Smooth muscle cell (in vitro differentiated cells): ENCODE results near the gene ATXN1. TPM values are rescaled to one million over a fixed set of nuclear protein-coding genes. Genes with fewer than 3 reads are reported as not detected.

ENCODE experiments used
- DNase-seq: peaks from one replicate; lab custom pipeline; 2025; ENCODE audit not compliant: unreplicated experiment; lab: John Stamatoyannopoulos, UW
- H2AFZ ChIP-seq: fragments of 200-600 bp; sonication (generic); 2 replicates; pipeline ENCODE4 v1.6.0; 2016; ENCODE audit warnings: antibody characterized with exemption, low read depth, mild to moderate bottlenecking
- H3F3A ChIP-seq: fragments of 200-600 bp; sonication (generic); 2 replicates; pipeline ENCODE4 v1.6.0; 2017; ENCODE audit warnings: antibody characterized with exemption, low read depth
- H3K27ac ChIP-seq: fragments of 200-600 bp; sonication (generic); 2 replicates; pipeline ENCODE4 v1.5.1; 2016; ENCODE audit warnings: low read depth, mild to moderate bottlenecking
- H3K27me3 ChIP-seq: fragments of 200-600 bp; sonication (generic); 2 replicates; pipeline ENCODE4 v1.6.1; 2016; ENCODE audit warnings: low read depth, mild to moderate bottlenecking
- H3K36me3 ChIP-seq: fragments of 200-600 bp; sonication (generic); 2 replicates; pipeline ENCODE4 v1.5.1; 2016; ENCODE audit warnings: low read depth
- H3K4me1 ChIP-seq: fragments of 200-600 bp; sonication (generic); 2 replicates; pipeline ENCODE4 v1.5.1; 2016; ENCODE audit warnings: low read depth
- H3K4me2 ChIP-seq: fragments of 200-600 bp; sonication (generic); 2 replicates; pipeline ENCODE4 v1.6.0; 2016; ENCODE audit warnings: mild to moderate bottlenecking
- H3K4me3 ChIP-seq: fragments of 200-600 bp; sonication (generic); 2 replicates; pipeline ENCODE4 v1.5.1; 2016; ENCODE audit warnings: mild to moderate bottlenecking
- H3K79me2 ChIP-seq: fragments of 200-600 bp; sonication (generic); 2 replicates; pipeline ENCODE4 v1.6.0; 2016; ENCODE audit warnings: low read depth, mild to moderate bottlenecking
- H3K9ac ChIP-seq: fragments of 200-600 bp; sonication (generic); 2 replicates; pipeline ENCODE4 v1.6.0; 2016; ENCODE audit warnings: low read depth
- H3K9me3 ChIP-seq: fragments of 200-600 bp; sonication (generic); replicated peaks from 2 replicates; pipeline ENCODE4 v1.5.1; 2016; ENCODE audit warnings: low read depth
- H4K20me1 ChIP-seq: fragments of 200-600 bp; sonication (generic); 2 replicates; pipeline ENCODE4 v1.6.0; 2016; ENCODE audit warnings: low read depth
- WGBS: methylation state at CpG from one replicate; pipeline ENCODE4 v1.1.7; 2016; ENCODE audit warnings: low lambda C conversion rate; 5-methylcytosine and 5-hydroxymethylcytosine counted together
- polyA plus RNA-seq: library from polyadenylated mRNA; unstranded; fragments of >200 nt; fragmentation: Nextera tagmentation; extraction: Ambion mirVana; gene quantifications from 2 replicates; pipeline ENCODE4 v1.2.1, GENCODE V29; 2016
- total RNA-seq: library from RNA; depleted of rRNA; stranded (reverse); fragments of >200 nt; gene quantifications from 2 replicates; pipeline ENCODE4 v1.2.3, GENCODE V29; 2014
- TF ChIP-seq, protein P1 (sequence below): fragments of 200-600 bp; sonication (generic); IDR thresholded peaks from 2 replicates; pipeline ENCODE4 v1.5.1; 2017; ENCODE audit warnings: borderline replicate concordance, mild to moderate bottlenecking, antibody characterized with exemption; ENCODE audit not compliant: insufficient read depth, poor library complexity, severe bottlenecking

ATXN1 gene
- total and polyA plus RNA-seq, 2 experiments from 2014 or later = 17.9 to 40.6 TPM

DNA sequence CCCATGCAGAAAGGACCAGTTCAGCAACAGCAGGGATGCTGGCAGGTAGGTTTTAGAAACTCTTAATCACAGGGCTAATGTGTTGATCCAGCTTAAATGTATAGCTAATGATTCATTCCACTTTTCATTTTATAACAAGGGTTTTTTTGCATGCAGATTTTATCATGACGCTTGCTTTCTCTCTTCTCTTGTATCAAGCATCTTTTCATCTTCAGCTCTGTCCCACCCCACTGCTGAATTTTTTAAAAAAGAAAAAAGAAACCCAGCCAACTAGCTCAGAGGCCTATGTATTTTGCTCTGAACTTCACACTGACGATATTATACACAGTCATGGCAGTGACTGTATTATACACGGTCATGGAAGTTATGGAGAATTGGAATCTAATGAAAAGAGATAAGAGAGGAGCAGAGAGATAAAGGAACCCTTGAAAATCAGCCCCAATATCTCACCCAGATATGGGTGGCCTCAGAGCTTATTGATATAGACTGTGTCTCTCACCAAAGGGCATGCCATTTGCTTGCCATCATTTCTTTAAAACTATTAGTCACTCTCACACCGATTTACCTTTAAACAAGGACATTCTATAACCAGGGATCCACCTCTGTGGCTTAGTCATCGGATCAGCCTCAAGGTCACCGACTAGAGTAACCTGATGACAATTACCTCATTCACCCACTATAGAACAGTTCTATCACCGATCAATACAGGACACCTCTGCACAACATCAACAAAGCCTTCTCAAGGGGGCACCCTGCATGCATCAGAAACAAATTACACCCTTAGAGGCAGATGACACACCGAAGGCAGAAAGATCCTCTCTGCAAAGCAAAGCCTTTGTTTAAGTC is 222.0 kb downstream of the ATXN1 start:
- no peak overlapping the region for H3K4me2 ChIP-seq
- no peak for DNase-seq
- peaks cover 4% of the 10 kb centered on the region for H3K79me2 ChIP-seq
- no peaks in the 10 kb centered on the region for H3F3A ChIP-seq
- no peaks in the 10 kb centered on the region for H3K9me3 ChIP-seq
- no peaks in the 10 kb centered on the region for H3K36me3 ChIP-seq
- H3K27me3 ChIP-seq = no peaks in the 10 kb centered on the region
- no peak overlapping the region for H2AFZ ChIP-seq
- H3K4me3 ChIP-seq = no peak overlapping the region
- no peak overlapping the region for H3K9ac ChIP-seq
- H3K4me1 ChIP-seq = no peaks in the 10 kb centered on the region
- 85% methylated on average over 8 of the region's 8 CpGs for WGBS
- H4K20me1 ChIP-seq = peaks cover 80% of the 10 kb centered on the region
- TF ChIP-seq, protein P1, sequence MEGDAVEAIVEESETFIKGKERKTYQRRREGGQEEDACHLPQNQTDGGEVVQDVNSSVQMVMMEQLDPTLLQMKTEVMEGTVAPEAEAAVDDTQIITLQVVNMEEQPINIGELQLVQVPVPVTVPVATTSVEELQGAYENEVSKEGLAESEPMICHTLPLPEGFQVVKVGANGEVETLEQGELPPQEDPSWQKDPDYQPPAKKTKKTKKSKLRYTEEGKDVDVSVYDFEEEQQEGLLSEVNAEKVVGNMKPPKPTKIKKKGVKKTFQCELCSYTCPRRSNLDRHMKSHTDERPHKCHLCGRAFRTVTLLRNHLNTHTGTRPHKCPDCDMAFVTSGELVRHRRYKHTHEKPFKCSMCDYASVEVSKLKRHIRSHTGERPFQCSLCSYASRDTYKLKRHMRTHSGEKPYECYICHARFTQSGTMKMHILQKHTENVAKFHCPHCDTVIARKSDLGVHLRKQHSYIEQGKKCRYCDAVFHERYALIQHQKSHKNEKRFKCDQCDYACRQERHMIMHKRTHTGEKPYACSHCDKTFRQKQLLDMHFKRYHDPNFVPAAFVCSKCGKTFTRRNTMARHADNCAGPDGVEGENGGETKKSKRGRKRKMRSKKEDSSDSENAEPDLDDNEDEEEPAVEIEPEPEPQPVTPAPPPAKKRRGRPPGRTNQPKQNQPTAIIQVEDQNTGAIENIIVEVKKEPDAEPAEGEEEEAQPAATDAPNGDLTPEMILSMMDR = no peak
- no peak overlapping the region for H3K27ac ChIP-seq

DNA sequence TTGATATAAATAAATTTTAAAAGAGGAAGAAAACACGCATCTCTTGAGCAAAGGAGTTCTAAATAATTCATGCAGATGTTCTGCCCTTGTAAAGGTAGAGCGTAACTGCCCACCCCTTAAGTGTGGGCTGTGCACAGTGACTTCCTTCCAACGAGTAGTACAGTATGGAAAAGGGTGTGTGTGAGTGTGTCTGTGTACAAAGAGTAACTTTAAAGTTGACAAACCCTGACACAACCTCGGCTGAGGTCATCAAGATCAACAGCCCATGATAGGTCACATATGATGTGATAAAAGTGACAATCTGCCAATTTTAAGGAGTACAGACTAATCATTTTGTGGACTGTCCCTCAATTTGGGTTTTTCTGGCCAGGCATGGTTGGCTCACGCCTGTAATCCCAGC is 225.7 kb downstream of the ATXN1 start:
- H3K36me3 ChIP-seq = no peaks in the 10 kb centered on the region
- H3K9ac ChIP-seq = no peak overlapping the region
- peaks cover 78% of the 10 kb centered on the region for H4K20me1 ChIP-seq
- H3K4me3 ChIP-seq = no peak overlapping the region
- no peak overlapping the region for H3K4me2 ChIP-seq
- H3K27ac ChIP-seq = no peak overlapping the region
- H3K9me3 ChIP-seq = no peaks in the 10 kb centered on the region
- H3K79me2 ChIP-seq = peaks cover 4% of the 10 kb centered on the region
- no peaks in the 10 kb centered on the region for H3K27me3 ChIP-seq
- no peaks in the 10 kb centered on the region for H3F3A ChIP-seq
- whole genome bisulfite sequencing = 88% methylated on average over 5 of the region's 5 CpGs
- TF ChIP-seq, protein P1 = no peak
- no peak overlapping the region for H2AFZ ChIP-seq
- no peaks in the 10 kb centered on the region for H3K4me1 ChIP-seq
- no peak for DNase-seq

DNA sequence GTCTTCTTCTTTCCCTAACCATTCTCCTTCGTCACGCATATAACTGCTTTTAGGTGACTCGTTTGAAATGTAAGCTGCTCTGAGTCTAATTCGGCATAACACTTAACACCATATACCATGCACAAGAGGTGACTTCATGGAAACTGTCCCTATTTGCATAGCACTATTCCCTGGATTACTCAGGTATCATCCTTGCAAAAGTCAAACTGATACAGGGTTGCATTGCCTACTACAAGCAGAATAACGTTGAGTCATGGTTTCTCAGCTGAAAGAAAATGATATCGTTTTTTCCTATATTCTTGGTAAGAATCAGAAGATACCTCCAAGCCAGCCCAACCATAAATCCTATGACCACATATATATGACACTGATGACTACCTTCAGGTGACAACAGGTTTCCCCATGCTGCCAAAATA is 227.5 kb downstream of the ATXN1 start:
- no peak overlapping the region for H3K27ac ChIP-seq
- H3K4me1 ChIP-seq = no peaks in the 10 kb centered on the region
- 85% methylated on average over 6 of the region's 6 CpGs for WGBS
- TF ChIP-seq, protein P1 = no peak
- H3K27me3 ChIP-seq = no peaks in the 10 kb centered on the region
- H4K20me1 ChIP-seq = peaks cover 63% of the 10 kb centered on the region
- H2AFZ ChIP-seq = no peak overlapping the region
- no peaks in the 10 kb centered on the region for H3K36me3 ChIP-seq
- peaks cover 4% of the 10 kb centered on the region for H3K79me2 ChIP-seq
- H3K9ac ChIP-seq = no peak overlapping the region
- H3K4me2 ChIP-seq = no peak overlapping the region
- no peak for DNase-seq
- H3F3A ChIP-seq = no peaks in the 10 kb centered on the region
- no peaks in the 10 kb centered on the region for H3K9me3 ChIP-seq
- no peak overlapping the region for H3K4me3 ChIP-seq

DNA sequence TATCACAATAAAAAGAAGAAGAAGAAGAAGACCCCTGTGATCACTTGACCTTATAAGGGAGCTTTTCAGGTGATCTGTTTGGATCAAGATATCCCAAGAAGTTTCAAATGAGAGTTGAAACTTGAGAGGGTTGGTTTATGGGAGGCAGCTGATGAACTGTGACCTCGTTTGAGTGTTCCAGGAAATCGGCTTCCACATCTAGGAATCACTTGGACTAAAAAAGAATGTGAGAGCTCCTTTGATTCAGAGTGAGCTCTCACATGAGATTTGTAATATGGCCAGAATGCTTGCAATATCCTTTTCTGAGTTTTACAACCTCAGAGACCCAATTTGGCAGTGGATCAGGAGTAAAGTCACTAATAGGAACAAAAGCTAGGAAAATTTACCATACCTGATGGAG is 228.1 kb downstream of the ATXN1 start:
- no peak for DNase-seq
- Histone ChIP-seq H3K36me3 (no peaks in the 10 kb centered on the region), H3K79me2 (peaks cover 4% of the 10 kb centered on the region), H3K27ac (no peak overlapping the region), H3K4me2 (no peak overlapping the region), H3K4me3 (no peak overlapping the region), H3K9me3 (no peaks in the 10 kb centered on the region), H3K4me1 (no peaks in the 10 kb centered on the region), H2AFZ (no peak overlapping the region), H3F3A (no peaks in the 10 kb centered on the region), H3K9ac (no peak overlapping the region), H3K27me3 (no peaks in the 10 kb centered on the region), H4K20me1 (peaks cover 64% of the 10 kb centered on the region)
- TF ChIP-seq, protein P1 = no peak
- WGBS = 93% methylated on average over 2 of the region's 2 CpGs
